ENCODE measurements around the gene LHFPL3.

Gene LHFPL3

DNA sequence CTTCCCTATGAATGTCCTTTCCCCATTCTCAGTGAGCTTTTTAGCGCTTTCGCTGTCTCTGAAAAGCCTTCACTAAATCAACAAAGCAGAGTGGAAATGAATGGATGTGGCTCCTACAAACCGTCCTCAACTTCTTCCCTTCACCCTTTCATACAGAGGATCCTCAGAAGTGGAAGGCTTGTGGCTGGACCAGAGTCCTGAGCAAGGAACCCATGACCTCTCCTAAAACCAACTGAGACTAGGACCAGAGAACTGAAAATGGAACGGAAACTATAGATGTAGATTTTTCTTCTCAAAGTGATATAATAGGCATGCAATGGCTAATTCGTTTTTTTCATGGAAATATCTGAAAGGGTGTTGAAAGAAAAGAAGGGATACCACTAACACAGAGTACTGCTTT is 122.5 kb downstream of the LHFPL3 start:
- Histone ChIP-seq H3K14ac (ENCODE audit: low read length in 2 of 2) (no peak overlapping the region), H3K79me1 (replicated peaks; ENCODE audit: low read length, poor library complexity, severe bottlenecking) (no peaks in the 10 kb centered on the region), H3K4me3 (ENCODE audit: insufficient read depth in 1 of 2, low read depth in 1 of 2, low read length in 2 of 2) (no peak overlapping the region), H2BK12ac (ENCODE audit: low read length in 2 of 2) (no peak overlapping the region), H2BK15ac (ENCODE audit: low read depth, poor library complexity, severe bottlenecking) (no peak overlapping the region), H3K9me3 (ENCODE audit: control insufficient read depth, low read length) (no peaks in the 10 kb centered on the region), H2BK120ac (ENCODE audit: low read depth, low read length) (no peak overlapping the region), H3K4me2 (ENCODE audit: low read length, poor library complexity, severe bottlenecking) (no peak overlapping the region), H3K27me3 (ENCODE audit: control insufficient read depth in 1 of 2, insufficient read depth in 1 of 2, low read length in 2 of 2) (no peaks in the 10 kb centered on the region), H2AK5ac (ENCODE audit: low read length, severe bottlenecking) (no peak overlapping the region), H4K8ac (ENCODE audit: low read length) (no peak overlapping the region), H2BK5ac (ENCODE audit: low read depth, low read length, poor library complexity, severe bottlenecking) (no peak overlapping the region), H3K9ac (ENCODE audit: low read length) (no peak overlapping the region), H2AFZ (ENCODE audit: low read depth, low read length) (no peak overlapping the region), H3K18ac (ENCODE audit: low read depth in 1 of 2, low read length in 2 of 2) (no peak overlapping the region), H3K4me1 (ENCODE audit: control insufficient read depth, insufficient read depth, low read depth, low read length) (no peaks in the 10 kb centered on the region), H3K4ac (ENCODE audit: low read depth in 1 of 2, low read length in 2 of 2) (no peak overlapping the region), H3K27ac (ENCODE audit: low read length, poor library complexity, severe bottlenecking) (no peak overlapping the region), H3K23ac (ENCODE audit: low read length in 2 of 2) (no peak overlapping the region), H3K36me3 (ENCODE audit: control insufficient read depth in 1 of 2, insufficient read depth in 2 of 2, low read depth in 1 of 2, low read length in 2 of 2) (no peaks in the 10 kb centered on the region), H4K91ac (ENCODE audit: low read length) (no peak overlapping the region)
- whole genome bisulfite sequencing, result 49% methylated on average over 4 of the region's 5 CpGs
- DNase-seq, result no peak

DNA sequence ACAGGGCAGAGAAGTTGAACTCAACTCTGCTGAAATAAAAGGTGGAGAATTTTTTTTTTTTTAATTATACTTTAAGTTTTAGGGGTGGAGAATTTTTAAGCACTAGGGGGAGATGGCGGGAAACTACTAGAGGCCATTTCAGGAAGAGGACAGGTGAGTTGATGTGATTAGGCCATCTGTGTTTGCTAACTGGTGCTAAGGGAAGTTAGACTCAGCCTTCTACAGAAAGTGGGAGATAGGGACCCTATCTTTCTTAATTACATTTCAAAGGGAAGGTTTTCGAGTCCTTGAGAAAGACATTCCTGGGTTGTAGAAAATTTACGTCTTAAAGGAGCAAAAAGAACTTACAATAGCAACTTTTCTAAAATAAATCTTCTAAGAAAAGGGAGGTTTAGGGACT is 124.8 kb downstream of the LHFPL3 start:
- Histone ChIP-seq H4K91ac (ENCODE audit: low read length) (no peak overlapping the region), H2BK15ac (ENCODE audit: low read depth, poor library complexity, severe bottlenecking) (no peak overlapping the region), H2BK12ac (ENCODE audit: low read length in 2 of 2) (no peak overlapping the region), H3K36me3 (ENCODE audit: control insufficient read depth in 1 of 2, insufficient read depth in 2 of 2, low read depth in 1 of 2, low read length in 2 of 2) (no peaks in the 10 kb centered on the region), H3K9me3 (ENCODE audit: control insufficient read depth, low read length) (no peaks in the 10 kb centered on the region), H3K9ac (ENCODE audit: low read length) (no peak overlapping the region), H3K14ac (ENCODE audit: low read length in 2 of 2) (no peak overlapping the region), H3K18ac (ENCODE audit: low read depth in 1 of 2, low read length in 2 of 2) (no peak overlapping the region), H3K4me1 (ENCODE audit: control insufficient read depth, insufficient read depth, low read depth, low read length) (no peaks in the 10 kb centered on the region), H2AFZ (ENCODE audit: low read depth, low read length) (no peak overlapping the region), H3K79me1 (replicated peaks; ENCODE audit: low read length, poor library complexity, severe bottlenecking) (no peaks in the 10 kb centered on the region), H4K8ac (ENCODE audit: low read length) (no peak overlapping the region), H3K27me3 (ENCODE audit: control insufficient read depth in 1 of 2, insufficient read depth in 1 of 2, low read length in 2 of 2) (no peaks in the 10 kb centered on the region), H3K27ac (ENCODE audit: low read length, poor library complexity, severe bottlenecking) (no peak overlapping the region), H3K4me2 (ENCODE audit: low read length, poor library complexity, severe bottlenecking) (no peak overlapping the region), H2AK5ac (ENCODE audit: low read length, severe bottlenecking) (no peak overlapping the region), H2BK120ac (ENCODE audit: low read depth, low read length) (no peak overlapping the region), H3K4me3 (ENCODE audit: insufficient read depth in 1 of 2, low read depth in 1 of 2, low read length in 2 of 2) (no peak overlapping the region), H2BK5ac (ENCODE audit: low read depth, low read length, poor library complexity, severe bottlenecking) (no peak overlapping the region), H3K4ac (ENCODE audit: low read depth in 1 of 2, low read length in 2 of 2) (no peak overlapping the region), H3K23ac (ENCODE audit: low read length in 2 of 2) (no peak overlapping the region)
- 86% methylated on average over 1 of the region's 3 CpGs for WGBS
- DNase-seq, result no peak

- no peak overlapping the region for H2BK15ac ChIP-seq (ENCODE audit: low read depth, poor library complexity, severe bottlenecking)
- 48% methylated on average over 3 of the region's 3 CpGs for WGBS
- no peak overlapping the region for H3K23ac ChIP-seq (ENCODE audit: low read length in 2 of 2)
- no peaks in the 10 kb centered on the region for H3K27me3 ChIP-seq (ENCODE audit: control insufficient read depth in 1 of 2, insufficient read depth in 1 of 2, low read length in 2 of 2)
- no peak overlapping the region for H3K4ac ChIP-seq (ENCODE audit: low read depth in 1 of 2, low read length in 2 of 2)
- no peak overlapping the region for H3K9ac ChIP-seq (ENCODE audit: low read length)
- H3K14ac ChIP-seq (ENCODE audit: low read length in 2 of 2), result no peak overlapping the region
- H3K9me3 ChIP-seq (ENCODE audit: control insufficient read depth, low read length), result peaks cover 5% of the 10 kb centered on the region
- H3K79me1 ChIP-seq (replicated peaks; ENCODE audit: low read length, poor library complexity, severe bottlenecking), result no peaks in the 10 kb centered on the region
- no peak overlapping the region for H3K18ac ChIP-seq (ENCODE audit: low read depth in 1 of 2, low read length in 2 of 2)
- no peak overlapping the region for H3K4me2 ChIP-seq (ENCODE audit: low read length, poor library complexity, severe bottlenecking)
- DNase-seq, result no peak
- no peaks in the 10 kb centered on the region for H3K4me1 ChIP-seq (ENCODE audit: control insufficient read depth, insufficient read depth, low read depth, low read length)
- H2AFZ ChIP-seq (ENCODE audit: low read depth, low read length), result no peak overlapping the region
- H2BK5ac ChIP-seq (ENCODE audit: low read depth, low read length, poor library complexity, severe bottlenecking), result no peak overlapping the region
- H4K8ac ChIP-seq (ENCODE audit: low read length), result no peak overlapping the region
- H3K4me3 ChIP-seq (ENCODE audit: insufficient read depth in 1 of 2, low read depth in 1 of 2, low read length in 2 of 2), result no peak overlapping the region
- no peak overlapping the region for H2AK5ac ChIP-seq (ENCODE audit: low read length, severe bottlenecking)
- H3K27ac ChIP-seq (ENCODE audit: low read length, poor library complexity, severe bottlenecking), result no peak overlapping the region
- H2BK120ac ChIP-seq (ENCODE audit: low read depth, low read length), result no peak overlapping the region
- H2BK12ac ChIP-seq (ENCODE audit: low read length in 2 of 2), result no peak overlapping the region
- H3K36me3 ChIP-seq (ENCODE audit: control insufficient read depth in 1 of 2, insufficient read depth in 2 of 2, low read depth in 1 of 2, low read length in 2 of 2), result no peaks in the 10 kb centered on the region
- H4K91ac ChIP-seq (ENCODE audit: low read length), result no peak overlapping the region
Measured at GRCh38 chr7:104458875-104459274, 130.5 kb downstream of the LHFPL3 start.

- Histone ChIP-seq H3K4me3 (ENCODE audit: insufficient read depth in 1 of 2, low read depth in 1 of 2, low read length in 2 of 2) (no peak overlapping the region), H2BK15ac (ENCODE audit: low read depth, poor library complexity, severe bottlenecking) (no peak overlapping the region), H3K27ac (ENCODE audit: low read length, poor library complexity, severe bottlenecking) (no peak overlapping the region), H2AFZ (ENCODE audit: low read depth, low read length) (no peak overlapping the region), H4K91ac (ENCODE audit: low read length) (no peak overlapping the region), H3K14ac (ENCODE audit: low read length in 2 of 2) (no peak overlapping the region), H3K4me2 (ENCODE audit: low read length, poor library complexity, severe bottlenecking) (no peak overlapping the region), H3K4ac (ENCODE audit: low read depth in 1 of 2, low read length in 2 of 2) (no peak overlapping the region), H2BK120ac (ENCODE audit: low read depth, low read length) (no peak overlapping the region), H3K23ac (ENCODE audit: low read length in 2 of 2) (no peak overlapping the region), H3K18ac (ENCODE audit: low read depth in 1 of 2, low read length in 2 of 2) (no peak overlapping the region), H3K36me3 (ENCODE audit: control insufficient read depth in 1 of 2, insufficient read depth in 2 of 2, low read depth in 1 of 2, low read length in 2 of 2) (no peaks in the 10 kb centered on the region), H2AK5ac (ENCODE audit: low read length, severe bottlenecking) (no peak overlapping the region), H2BK5ac (ENCODE audit: low read depth, low read length, poor library complexity, severe bottlenecking) (no peak overlapping the region), H3K79me1 (replicated peaks; ENCODE audit: low read length, poor library complexity, severe bottlenecking) (no peaks in the 10 kb centered on the region), H3K27me3 (ENCODE audit: control insufficient read depth in 1 of 2, insufficient read depth in 1 of 2, low read length in 2 of 2) (peaks cover 0 to 2% of the 10 kb centered on the region in 2 experiments), H3K9me3 (ENCODE audit: control insufficient read depth, low read length) (no peaks in the 10 kb centered on the region), H2BK12ac (ENCODE audit: low read length in 2 of 2) (no peak overlapping the region), H4K8ac (ENCODE audit: low read length) (no peak overlapping the region), H3K4me1 (ENCODE audit: control insufficient read depth, insufficient read depth, low read depth, low read length) (no peaks in the 10 kb centered on the region), H3K9ac (ENCODE audit: low read length) (no peak overlapping the region)
- WGBS, result no CpG with 5 or more reads among the region's 1 CpG
- DNase-seq, result no peak
Measured at GRCh38 chr7:104469166-104469820, 140.9 kb downstream of the LHFPL3 start.
